OCI-M2 (cell line): ENCODE results near the gene UBP1.
"Not testable (repeated sequence)": the region's sequence is repeated elsewhere in the genome, so short reads cannot be mapped to it uniquely, and the experiment has no call there.

Experiments used
- DNase-seq: peaks from one replicate; lab custom pipeline; 2025; ENCODE audit not compliant: unreplicated experiment; lab: John Stamatoyannopoulos, UW

Gene UBP1

DNA sequence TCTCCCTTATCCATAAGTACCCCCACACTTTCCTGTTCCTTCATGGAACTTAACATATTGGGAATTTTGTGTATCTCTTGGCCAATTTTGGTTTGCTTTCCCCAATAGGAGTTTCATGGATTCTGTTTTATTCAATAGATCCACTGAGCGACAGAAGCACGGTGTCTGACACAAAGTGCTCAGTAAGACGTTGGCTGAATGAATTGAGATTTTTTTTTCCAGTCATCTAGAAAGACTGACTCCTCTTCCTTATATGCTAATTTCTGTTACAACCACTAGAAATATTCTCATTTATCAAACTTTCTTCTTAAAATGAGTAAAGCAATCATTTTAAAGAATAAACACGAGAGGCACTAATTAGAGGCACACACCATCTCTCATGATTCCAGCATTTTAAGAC is 48.1 kb downstream of the UBP1 start:
- no peak for DNase-seq

DNA sequence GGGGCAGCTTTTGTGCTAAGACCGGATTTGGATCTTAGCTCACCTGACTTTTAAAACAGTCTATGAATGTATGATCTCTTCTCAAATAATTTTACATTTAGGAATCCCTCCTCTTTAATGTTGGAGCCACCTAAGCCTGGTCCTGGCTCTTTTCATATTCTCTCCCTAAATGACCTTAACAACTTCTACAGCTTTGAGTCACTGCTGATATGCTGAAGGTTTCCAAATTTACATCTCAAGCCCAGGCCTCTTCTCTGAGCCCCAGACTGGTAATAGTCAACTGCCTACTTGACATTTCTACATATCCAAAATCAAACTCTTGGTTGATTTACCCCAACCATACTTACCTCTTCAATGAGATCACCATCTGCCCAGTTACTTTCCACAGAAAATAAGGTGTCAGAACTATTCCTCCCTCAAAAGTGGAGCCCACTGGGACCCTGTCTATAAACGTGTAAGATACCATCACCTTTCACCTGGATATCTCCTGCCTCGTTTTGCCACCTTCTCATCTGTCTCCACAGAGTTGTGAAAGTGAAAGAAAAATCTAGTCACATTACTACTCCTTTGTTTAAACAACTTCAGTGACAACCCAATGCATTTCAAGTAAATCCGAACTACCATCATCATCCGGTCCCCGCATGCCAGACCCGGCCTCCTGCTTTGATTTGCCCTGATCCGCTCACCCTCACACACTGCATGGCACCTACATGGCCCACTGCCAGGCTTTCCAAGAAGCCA is 48.8 kb downstream of the UBP1 start:
- DNase-seq, result no peak

DNA sequence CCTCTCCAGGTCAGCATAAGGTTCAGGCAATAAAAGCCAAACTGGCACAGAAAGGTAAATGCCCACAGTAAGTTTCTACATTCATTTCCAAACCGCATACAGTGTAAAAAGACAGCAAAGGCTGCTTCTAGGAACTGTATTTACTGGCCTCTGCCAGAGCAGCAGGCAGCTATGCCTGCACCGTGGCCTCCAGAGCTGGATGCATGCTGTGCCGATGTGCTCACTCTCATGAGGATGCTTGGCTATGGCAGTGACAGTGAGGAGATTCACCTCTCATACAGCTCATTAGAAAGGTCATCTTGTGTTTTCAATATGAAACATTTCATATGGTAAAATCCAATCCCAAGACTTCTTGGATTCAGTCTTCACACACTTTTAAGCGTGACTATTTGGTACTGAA is 50.3 kb downstream of the UBP1 start:
- no peak for DNase-seq

DNA sequence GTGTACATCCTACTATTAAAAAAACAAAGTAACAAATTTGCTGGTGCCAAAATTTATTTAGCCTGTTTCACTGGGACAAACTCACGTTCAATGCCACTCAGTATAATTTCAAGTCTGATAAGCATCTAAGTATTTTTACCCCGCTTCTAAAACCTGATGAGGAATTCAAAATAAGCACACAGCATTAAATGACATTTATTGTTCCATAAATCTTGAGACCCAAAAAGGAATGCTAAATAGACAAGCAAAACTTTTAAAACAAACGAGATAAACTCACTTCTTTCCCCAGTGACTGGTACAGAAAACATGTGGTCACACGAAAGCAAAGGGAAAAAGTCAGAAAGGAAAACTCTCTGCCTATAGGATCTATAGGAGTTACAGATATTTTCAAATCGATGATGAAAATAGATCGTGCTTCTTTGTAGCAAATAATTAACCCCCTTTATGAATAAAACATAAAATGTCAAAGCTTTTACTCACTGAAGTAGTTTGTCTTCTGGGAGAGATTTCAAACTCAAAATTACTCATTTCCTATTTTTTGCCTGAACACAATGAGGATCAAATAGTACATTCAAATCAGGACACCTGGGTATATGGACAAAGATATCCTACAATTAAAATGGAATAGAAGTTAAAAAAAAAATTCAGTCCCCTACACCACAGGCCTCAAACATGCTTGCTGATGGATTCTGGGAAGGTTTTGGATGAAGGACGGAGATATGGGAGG is 51.7 kb downstream of the UBP1 start:
- DNase-seq, result no peak

DNA sequence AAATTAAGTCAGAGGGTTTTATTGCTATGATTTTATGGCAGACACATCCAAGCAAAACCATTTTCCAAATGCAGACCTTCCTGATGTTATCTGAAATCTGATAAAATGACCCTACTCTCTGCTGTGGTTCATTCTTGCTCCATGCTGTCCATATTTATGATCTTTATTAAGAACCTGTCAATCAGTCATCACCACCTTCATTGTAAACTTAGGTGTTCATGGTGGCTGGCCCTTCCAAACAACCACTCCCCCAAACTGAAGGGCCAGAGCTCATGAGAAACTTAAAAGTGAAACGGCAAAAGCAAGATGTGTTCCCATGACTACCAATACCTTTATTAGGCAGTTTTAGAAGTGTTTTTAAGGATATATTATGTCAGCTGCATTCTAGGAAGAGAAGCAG is 53.6 kb downstream of the UBP1 start:
- DNase-seq, result no peak

DNA sequence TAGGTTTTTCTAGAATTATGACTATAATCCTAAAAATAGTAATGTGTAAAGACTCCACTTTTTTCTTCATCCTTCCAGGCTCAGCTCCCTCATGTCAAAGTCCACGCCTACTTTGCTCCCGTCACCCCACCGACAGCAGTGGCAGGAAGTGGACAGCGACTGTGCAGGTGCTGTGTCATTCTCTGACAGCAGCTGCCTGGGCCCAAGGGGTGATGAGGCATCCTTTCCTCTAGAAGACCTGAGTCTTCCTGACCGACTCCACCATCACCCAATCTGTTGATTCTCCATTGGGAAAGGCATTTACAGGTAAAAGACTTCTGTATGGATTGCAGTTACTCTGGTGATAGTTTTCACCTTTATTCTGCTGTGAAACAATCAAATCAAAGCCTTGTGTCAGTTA is 54.8 kb downstream of the UBP1 start:
- no peak for DNase-seq

DNA sequence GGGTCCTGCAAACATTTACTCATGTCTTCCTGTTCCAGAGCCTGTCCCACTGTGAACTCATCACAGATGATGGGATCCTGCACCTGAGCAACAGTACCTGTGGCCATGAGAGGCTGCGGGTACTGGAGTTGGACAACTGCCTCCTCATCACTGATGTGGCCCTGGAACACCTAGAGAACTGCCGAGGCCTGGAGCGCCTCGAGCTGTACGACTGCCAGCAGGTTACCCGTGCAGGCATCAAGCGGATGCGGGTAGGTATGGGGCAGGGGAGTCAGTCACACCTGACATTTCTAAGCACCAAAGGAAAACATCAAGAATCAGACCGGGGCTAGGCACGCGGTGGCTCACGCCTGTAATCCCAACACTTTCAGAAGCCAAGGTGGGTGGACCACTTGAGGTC is 56.3 kb downstream of the UBP1 start:
- DNase-seq, result no peak

DNA sequence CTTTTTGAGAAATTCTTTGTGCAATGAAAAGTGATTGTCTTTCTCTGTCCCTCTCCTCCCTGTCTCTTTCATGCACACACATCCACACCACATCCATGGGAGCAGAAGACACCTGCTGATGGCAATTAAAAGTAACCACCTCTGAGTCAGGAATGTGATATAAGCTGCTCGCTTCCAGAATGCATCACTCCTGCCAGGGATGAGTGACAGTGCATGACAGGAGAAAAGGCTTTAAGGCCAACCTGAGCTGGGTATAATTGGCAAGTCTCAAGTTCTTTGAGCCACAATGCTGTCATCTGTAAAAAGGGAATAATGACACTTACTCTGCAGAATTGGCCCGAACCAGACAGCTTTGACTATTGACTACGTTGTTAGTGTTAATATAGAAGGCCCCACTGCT is 59.6 kb downstream of the UBP1 start:
- no peak for DNase-seq

DNA sequence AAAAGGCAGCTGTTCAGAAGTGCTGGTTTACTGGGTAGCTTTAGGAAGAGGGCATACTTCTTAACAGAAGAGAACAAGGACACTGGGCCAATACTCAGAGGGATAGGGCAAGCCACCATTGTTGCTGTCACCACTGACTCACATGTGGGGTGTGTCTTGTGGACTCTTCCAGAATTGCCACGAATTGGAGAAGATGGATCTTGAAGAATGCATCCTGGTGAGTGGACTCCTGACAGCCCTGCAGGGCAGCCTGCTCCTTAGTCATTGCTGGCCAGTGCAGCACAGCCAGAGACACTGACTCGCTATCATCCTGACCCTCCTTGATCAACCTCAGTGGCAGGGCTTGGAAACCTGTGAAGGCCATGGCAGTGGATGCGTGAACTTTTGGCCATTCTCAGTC is 62.3 kb downstream of the UBP1 start:
- no peak for DNase-seq

DNA sequence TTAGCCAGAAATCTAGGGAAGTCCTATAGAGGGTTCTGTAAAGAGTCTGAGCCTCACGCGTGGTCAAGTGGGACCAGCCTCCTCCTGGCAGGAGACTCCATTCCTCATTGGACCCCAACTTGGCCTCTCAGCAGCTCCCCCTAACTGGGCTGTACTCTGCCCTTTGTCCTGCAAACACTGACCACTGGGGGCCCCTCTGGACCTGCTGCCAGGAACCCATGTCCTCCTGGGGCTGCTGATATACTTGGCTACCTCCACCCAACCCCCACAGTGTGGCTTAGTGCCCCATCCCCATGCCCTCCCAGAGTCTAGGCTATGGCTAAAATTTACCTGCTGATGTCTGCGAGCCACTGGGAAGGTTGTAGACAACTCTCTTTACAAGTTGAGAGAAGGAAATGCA is 62.7 kb downstream of the UBP1 start:
- no peak for DNase-seq

DNA sequence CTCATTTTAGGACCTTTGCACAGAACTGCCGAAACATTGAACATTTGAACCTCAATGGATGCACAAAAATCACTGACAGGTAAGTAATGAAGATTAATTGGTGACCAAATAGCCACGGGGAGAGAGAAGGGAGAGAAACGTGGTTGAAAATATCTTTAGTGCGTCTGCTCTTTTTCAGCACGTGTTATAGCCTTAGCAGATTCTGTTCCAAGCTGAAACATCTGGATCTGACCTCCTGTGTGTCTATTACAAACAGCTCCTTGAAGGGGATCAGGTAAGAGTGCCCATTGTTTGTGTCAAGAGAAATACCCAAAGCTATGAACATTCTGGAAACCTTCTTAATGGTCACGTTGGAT is 67.1 kb downstream of the UBP1 start:
- no peak for DNase-seq

DNA sequence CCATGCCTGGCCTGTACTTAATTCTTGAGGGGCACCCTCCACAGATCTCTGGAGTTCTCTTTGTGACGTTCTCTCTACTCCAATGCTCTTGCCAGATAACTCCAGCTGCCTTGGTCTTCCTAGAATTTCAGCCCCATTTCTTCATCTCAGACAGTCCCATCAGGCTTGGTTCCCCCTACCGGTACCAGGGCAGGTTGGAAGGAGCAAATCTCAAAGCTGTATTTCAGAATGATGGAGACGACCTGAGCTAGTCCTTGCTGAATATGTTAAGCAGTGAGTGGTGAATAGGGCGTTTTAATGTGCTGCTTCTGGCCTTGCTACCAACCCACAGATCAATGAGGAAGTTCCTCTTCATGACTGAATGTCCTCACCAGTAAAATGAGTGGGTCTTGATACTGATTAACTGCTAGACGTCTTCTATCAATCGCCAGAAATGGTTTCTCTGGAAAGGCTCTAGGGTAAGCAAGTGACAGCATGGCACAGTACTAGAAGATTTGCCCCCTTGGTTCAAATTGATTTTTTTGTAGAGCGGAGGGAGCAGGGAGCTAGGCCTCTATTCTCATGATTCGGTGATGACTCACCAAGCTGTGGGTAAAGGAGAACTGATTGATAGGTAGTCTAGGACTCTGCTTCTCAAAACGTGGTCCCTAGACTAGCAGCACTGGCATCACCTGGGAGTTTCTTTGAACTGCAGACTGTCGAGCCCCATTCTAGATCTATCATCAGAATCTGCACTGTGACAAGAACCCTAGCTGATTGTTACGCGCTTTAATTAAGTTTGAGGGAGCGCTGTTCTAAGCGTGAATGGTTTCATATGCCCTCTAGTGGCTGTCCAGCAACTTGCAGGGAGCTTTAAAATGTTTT is 67.8 kb downstream of the UBP1 start:
- no peak for DNase-seq

DNA sequence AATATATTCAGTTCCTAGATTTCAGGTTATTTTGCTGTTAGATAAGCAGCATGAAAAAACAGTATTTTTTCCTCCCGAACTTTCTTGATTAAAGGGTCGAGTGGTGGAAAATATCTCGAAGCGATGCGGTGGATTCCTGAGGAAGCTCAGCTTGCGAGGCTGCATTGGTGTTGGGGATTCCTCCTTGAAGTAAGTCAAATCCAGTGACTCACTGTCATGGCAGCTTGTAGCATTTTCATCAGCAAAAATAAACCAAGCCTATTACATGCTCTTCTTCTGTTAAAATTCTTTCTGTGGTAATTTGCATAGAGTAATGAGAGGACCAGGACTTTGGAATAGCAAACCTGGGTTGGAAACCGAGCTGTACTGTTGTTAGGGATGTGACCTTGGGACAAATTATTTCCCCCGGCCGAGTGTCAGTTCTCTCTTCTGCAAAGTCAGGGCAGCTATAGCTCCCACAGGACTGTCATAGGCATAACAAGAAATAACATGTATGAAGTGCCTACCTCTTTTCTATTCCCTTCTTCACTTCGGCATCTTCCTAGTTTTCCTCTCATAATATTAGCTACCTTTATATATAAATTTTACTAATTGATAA is 75.6 kb downstream of the UBP1 start:
- DNase-seq, result no peak

DNA sequence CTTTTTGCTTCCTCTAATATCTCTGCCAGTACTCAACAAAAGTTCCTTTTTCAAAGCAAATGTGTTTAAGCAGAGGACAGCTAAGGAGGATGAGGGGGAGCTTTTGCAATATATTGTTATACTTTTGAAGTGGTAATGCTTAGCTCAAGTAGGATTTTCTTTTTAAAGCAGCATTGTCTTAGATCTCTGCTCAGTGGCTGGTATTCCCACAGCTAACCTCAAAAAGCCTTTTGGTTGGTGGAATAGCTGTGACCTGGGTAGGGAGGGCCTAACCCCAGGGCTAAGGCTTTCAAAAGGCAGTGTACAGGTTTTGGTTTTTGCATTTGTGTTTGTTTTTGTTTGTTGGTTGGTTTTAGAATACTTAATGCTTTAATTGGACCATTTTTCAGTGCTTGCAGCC is 76.1 kb downstream of the UBP1 start:
- DNase-seq, result no peak

DNA sequence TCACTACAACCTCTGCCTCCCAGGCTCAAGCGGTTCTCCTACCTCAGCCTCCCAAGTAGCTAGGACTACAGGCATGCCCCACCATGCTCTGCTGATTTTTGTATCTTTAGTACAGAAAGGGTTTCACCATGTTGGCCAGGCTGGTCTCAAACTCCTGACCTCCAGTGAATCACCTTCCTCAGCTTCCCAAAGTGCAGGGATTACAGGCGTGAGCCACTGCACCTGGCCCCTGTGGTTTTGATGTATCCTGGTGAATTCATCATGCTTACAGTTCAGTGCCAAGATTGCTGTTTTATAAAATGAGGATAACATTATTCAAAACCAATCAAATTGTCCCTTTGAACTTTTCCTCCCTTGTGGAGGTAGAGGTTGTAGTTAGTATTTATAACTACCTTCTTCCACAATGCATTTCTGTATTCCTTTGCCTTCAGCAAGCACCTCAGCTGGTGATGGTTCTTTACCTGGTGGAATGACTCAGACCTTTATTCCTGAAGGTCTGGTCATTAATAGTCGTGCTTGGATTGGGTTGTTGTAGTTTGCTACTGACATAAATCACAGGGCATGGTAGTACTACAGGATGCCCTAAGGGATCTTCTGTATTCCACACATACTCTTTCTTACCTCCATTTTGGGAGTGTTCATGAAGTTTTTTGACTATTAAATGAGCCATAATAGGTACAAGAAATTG is 76.9 kb downstream of the UBP1 start:
- DNase-seq, result no peak

DNA sequence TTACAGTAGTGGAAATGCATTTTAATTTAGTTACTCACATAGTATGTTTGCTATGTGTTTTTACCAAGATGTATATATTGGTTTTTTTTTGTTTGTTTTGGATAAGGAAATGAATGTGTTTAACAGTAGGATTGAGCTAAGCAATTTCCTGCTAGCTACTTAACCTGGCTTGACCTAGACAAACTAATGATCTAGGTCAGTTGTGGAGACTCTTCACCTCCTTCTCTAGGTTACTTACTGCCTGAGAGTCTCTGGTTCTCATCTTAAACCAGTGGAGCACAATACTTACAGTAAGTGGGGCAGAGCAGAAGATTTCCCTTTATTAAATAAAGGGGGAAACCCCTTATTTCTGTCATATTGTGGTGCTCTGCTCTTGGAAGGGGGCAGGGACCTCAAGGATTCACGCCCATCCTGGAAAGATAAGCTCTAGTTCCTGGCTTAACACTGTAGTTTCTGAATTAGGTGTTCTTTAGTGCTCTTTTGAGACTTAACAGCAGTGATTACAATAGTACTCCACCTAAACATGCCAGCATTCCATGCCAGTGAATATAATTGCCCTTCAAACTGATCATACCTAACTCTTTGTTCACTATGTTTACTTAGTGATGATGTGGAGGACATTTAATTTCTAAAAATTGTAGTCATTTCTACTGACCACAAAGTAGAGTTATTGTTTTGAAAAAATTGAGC is 79.9 kb downstream of the UBP1 start:
- no peak for DNase-seq

DNA sequence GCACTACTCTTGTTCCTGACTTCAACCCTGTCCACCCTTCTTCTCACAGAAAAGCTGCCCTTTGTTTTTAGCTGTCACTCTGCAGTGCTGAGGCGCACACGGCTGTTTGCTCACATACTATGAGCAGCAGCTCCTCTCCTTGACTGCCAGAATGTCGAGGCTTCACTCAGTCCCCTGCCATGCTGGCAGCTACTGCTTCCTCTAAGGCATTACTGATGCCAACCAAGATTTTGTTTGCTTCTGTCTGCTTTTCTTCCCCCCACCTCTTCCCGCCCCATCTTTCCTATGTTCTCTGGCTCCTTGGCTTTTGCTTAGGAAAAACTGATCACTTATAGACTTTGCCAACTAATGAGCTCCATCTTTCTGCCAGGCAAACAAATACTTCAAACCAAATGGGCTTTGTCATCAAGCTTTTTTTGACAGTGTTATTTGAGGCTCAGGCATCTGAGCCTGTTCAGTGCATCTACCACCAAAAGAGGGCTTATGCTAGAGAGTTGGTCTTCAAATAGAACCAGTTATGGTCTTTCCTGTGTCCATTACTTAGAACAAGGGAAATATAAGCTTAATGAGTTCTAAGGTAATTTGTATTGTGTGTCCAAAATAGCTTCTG is 81.9 kb downstream of the UBP1 start:
- no peak for DNase-seq

DNA sequence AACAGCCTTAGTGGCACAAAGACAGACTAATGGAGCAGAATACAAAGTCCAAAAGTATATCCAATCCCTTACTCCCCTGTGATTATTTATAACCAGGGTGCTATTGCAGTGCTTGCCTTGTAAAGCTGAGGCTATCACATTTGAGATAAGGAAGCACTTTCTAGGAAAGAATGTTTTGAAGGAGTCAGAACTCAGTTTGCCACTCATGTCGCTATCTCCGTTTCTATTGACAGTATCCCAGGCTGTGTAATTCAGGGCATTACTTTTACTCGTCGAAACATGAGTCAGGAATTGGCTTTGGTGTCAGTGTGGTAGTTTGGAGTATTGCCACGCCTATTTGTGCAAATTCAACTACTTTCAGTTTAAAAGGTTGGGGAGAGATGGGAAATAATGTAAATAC is 84.6 kb downstream of the UBP1 start:
- DNase-seq, result no peak

DNA sequence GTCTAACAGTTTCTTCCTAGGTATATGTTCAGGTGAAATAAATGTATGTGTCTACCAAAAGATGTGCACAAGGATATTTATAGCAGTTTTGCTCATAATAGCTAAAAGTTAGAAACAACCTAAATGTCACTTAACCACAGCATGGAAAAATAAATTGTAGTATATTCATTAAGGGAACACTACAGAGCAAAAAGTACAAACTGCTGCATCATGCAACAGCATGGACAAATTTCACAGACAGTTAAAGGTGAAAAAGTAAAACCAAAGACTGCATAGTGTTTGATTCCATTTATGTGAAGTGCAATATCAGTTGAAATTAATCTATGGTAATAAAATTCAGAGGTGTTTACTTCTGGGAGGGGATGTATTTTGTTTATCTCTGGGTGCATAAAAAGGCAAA is 100.4 kb downstream of the UBP1 start:
- no peak for DNase-seq

DNA sequence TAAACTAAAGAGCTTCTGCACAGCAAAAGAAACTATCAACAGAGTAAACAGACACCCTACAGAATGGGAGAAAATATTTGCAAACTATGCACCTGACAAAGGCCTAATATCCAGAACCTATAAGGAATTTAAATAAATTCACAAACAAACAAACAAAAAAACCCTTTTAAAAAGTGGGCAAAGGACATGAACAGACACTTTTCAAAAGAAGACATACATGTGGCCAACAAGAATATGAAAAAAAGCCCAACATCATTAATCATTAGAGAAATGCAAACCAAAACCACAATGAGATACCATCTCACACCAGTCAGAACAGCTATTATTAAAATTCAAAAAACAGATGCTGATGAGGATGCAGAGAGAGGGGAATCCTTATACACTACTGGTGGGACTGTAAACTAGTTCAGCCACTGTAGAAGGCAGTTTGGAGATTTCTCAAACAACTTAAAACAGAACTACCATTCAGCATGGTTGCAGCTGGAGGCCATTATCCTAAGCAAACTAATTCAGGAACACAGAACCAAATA is 101.2 kb downstream of the UBP1 start:
- not testable (repeated sequence) for DNase-seq
